GM18907 (cell line): Measurements from ENCODE around the gene ZNF407.

Source experiments
- ATAC-seq: cut with Tn5 transposase; IDR thresholded peaks from one replicate; pipeline ENCODE4 v1.9.1; 2021; ENCODE audit warnings: mild to moderate bottlenecking, moderate library complexity; ENCODE audit not compliant: unreplicated experiment

ZNF407 gene

DNA sequence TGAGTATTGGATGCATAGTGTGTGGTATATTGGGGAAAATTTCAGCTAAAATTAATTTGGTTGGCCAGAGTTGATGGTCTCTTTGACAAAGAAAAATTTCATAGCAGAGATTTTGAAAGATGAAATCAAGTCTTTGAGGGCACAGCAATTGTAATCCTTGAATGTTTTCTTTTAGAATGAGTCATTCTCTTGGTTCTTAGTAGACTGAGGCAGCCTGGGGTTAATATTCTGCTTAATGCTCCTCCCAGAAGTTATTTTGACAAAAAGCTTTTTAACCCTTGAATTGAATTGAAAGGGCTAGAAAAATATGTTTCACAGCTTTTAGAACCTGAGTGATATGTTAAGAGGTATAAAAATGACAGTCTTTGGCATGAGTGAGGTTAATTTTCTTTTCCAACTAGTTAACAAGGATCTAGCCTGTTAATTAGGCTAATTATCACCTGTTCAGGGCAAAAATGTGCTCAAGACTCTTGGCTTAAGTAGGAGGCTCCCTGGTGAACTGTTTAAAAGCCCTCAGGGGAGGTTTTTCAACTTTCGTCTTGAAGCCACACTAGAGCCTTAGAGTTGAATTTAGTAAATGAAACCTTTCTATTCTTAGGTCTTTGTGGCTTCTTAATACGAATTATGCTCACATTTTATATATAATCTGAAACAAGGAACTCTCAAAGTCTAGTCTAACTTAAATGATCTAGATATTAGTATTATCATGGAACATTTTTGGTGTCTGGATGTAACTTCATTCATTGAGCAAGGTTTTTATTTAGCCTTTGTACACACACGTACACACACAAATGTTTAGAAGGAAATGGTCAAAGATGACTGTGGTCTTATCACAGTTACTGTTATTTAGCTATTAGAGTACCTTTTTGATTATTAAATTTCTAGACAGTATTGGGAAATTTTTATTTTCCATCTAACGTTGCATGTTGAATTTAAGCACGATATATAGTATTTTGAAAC is 272.5 kb downstream of the ZNF407 start:
- peak; percentile 91 for ATAC-seq

DNA sequence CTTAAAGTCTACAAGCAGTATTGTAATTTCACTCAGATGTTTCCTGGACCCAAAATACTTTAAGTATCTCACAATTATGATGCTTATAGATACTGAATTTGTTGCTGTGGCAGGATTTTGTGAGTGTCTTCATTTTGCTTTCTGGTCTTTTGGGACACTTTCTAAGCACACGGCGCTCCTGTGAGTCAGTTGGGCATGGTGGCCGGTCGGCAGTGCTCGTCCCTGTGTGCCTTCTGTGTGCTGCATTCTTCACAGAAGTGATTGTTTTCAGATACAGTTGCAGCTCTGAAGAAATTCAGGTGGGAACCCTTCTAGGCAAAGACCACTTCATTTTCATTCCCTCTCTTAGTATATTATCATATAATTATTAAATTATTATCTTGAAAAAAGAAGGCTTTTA is 273.3 kb downstream of the ZNF407 start:
- ATAC-seq = no peak

DNA sequence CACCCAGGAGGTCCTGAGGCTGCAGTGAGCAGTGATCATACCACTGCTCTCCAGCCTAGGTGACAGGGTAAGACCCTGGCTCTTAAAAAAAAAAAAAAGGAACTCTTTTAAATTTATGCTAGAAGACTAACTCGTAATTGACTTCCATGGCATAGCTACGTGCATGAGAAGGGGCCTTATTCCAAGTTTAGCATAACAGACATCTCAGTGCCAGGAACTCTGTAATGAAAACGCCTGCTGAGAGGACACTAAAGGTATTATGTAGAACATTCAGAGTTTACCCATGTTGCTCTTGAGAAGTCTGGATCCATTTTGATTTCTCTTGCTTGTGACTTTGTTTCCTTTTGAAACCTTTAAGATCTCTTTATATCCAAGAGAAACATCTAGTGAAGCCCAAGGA is 276.0 kb downstream of the ZNF407 start:
- ATAC-seq = no peak

DNA sequence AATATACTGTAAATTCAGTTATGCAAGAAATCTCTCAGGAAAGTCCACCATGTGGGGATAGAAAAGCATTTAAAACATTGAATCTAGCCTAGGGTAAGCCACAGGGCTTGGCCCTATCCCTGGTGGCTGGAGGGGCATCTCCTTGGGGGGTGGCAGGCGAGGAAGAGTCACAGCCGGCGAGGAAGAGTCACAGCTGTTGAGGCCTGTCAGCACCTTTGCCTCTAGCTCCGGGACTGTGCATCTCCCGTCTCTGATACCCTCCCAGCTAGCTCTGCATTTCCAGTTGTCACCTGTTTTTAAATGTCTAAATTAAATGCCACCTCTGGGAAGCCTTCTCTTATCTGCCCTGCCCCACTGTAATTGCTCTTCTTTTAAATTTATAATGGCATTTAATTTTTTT is 276.7 kb downstream of the ZNF407 start:
- ATAC-seq = no peak

DNA sequence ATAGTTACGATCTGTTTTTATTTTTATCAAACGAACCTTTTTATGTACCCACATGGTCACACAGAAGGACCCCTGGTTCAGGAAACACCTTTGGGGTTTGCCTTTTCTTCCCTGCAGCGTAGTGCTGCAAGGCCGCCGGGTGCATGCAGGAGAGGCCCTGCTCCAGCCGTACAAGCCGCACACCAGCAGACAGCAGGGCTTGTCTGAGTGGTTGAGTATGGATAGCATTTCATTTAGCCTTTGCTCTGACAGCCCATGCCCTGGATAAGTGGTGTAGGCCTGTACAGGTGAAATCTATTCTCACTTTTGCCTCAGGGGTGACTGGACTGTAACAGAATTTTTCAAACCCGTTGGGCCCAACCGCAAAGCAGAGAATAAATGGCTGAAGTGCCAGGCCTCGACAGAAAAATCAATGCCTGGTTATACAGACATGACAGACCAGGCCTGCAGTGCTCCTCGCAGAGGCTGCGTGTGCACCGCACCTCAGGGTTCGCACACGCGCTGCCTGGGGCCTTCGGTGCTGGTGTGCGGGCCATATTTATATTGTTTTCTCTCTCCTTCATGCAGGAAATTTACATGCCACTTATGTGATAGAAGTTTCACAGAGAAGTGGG is 279.1 kb downstream of the ZNF407 start:
- no peak for ATAC-seq

DNA sequence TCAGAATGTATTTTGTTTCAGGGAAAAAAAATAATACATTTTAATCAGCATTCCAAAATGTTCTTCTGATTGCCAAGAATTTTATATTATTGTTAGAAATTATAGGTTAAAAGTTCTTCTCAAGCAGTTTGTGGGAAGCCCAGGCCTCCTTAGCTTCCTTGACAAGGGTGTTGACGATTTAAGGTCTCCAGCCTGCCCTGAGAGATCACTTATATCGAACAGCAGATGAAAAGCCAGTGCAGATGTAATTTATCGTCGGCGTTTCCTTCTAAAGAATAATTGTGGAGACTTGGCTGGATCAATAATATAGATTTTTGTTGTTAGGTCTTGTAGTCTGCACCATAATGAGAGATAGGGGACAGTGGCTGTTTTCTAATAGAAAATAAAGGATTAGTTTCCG is 280.6 kb downstream of the ZNF407 start:
- no peak for ATAC-seq

DNA sequence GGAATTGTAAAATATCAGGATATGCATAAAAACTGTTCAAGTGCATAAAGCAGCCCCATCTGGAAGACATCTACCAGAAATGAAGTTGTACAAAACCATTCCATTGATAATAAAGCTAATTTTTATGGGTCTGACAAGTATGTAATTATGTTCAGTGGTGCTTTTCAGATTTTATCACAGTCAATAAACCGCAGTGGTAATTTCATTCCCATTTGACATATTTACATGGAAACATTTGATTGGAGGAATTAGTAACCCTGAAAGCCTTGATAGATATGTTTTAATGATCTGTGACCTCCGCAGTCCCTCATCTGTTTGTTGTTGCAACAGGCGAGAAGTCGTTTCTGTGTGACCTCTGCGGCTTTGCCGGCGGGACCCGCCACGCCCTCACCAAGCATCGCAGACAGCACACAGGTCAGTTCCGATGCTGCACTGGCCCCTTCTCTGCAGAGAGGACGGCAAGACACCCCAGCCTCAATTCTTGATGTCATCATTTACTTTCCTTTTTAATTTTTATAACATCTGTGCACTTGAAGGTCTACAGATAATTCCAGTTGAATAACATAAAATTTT is 283.1 kb downstream of the ZNF407 start:
- no peak for ATAC-seq

DNA sequence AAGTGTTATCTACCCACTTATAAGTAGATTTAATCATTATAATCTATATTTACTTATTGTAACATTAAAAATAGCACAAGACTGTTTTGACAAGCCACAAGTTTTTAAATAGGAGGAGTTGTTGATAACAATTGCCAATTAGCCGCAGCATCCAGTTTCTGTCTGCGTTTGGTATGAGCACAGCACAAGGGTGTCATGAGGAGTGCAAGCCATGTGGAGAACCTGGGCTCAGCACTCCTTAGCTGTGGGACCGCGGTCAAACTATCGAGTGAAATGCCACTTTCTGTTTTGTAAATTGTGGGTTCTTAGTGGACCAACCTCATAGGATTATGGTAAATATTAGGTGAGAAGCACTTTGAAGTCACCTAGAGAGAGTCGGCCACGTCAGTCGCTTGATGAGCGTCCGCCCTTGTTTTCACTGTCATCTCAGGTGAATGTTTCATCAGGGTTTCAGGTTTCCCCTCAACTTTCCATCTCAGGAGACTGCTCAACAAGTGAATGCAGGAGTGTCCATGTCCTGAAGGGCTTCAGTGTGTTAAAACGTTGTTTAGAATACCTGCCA is 294.5 kb downstream of the ZNF407 start:
- ATAC-seq = no peak

DNA sequence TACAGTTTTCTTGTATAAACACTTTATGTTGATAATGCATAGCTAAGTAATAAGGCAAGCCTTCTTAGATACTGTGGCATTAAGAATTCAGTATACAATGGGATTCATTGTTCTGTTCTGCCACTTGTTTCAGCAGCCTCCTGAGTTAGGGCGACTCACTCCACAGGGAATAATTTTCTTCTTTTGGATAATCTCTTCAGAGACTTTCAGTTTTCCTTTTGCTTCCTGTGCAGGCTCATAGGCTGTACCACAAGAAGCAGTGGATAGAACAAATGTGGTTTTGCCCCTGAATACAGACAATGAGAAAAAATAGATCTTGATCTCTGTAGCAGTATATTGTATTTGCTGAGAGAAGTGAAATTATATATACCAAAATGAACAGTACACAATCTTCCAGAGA is 298.0 kb downstream of the ZNF407 start:
- no peak for ATAC-seq

DNA sequence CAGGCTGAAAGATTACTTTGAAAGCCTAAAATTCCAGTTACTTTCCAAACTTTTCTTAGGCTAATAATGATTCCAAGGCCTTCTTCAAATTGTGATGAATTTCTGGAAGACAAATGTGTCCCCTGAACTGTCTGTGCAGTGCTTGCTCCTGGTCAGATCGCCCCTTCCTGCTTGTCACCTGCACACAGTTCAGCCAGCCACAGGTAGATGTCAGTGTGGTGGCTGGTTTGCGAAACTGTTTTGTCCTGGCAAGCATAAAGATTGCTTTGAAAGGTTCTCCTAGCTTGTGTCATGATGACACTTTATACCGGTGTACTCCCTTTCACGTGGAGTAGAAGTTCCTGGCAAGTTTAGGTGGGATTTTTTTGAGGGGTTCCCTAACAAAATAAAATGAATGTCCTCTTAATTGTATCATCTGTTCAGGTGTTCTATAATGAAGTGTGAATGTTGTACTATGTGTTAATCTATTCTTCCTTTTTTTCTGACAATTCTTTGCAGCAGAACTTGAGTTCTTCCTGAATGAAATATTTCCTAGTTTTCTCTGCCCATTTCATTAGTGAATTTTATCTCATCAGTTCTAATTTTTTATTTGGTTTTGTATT is 298.8 kb downstream of the ZNF407 start:
- ATAC-seq = peak; percentile 90

DNA sequence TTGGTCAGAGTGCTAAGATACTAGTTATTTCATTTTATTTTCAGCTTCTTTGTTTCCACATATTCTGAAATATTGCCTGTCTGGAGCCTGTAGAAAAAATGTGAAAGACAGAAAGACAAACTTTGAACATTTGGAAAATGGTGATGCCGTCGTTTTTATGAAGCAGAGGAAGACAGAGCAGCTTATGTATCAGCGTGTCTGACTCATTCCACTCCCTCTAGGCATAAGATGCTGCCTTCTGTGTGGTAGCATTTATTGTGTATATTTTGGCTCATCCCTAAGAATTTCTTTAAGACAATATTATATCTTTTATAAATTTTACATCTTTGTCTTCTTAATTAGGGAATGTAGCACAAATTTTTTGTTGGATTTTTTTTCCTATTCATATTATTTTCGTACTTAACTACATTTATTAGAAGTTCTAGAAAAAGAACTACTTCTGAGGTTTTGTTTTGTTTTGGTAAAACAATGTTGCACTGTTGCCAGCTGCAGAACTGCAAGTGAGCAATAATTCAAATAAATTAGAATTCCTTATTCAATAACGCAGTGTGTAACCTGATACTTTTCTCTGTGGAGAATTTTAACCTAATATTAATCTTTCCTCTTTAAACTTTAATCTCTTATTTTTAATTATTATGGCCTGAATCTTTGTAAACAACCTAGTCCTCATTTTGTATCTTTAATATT is 300.4 kb downstream of the ZNF407 start:
- no peak for ATAC-seq

DNA sequence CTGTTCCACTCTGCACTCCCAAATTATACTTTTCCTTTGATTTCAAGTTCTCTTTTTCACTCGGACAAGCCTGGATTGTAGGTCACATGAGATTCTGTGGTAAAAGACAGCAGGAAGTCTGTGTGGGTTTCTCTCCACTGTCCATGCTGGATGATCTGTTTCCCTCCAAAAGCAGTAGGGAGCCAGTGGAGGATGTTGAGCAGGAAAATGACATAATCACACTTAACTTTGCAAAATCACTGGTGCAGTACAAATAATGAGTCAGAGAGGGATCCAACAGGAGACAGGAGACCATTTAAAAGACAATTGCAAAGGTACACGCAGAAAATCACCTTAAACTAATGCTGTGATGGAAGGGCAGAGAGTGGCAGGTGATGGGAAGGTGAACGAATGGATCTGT is 301.3 kb downstream of the ZNF407 start:
- no peak for ATAC-seq

DNA sequence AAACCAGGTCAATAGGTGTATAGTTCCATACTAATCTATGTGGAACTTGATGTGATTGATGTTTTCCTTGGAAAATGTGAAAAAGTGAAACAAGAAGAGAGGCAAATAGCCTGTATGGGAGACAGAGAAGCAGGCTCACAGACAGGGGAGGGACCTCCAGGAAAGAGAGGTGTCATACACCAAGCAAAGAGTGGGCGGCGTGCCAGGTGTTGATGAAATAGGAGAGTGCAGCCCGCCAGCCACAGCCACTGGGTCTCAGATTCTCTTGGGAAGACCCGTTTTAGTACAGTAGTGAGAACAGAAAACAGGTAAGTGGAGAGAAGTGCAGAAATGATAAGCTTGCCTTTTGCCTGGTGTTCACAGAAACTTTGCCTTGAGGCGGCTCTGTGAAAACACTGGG is 301.9 kb downstream of the ZNF407 start:
- no peak for ATAC-seq

DNA sequence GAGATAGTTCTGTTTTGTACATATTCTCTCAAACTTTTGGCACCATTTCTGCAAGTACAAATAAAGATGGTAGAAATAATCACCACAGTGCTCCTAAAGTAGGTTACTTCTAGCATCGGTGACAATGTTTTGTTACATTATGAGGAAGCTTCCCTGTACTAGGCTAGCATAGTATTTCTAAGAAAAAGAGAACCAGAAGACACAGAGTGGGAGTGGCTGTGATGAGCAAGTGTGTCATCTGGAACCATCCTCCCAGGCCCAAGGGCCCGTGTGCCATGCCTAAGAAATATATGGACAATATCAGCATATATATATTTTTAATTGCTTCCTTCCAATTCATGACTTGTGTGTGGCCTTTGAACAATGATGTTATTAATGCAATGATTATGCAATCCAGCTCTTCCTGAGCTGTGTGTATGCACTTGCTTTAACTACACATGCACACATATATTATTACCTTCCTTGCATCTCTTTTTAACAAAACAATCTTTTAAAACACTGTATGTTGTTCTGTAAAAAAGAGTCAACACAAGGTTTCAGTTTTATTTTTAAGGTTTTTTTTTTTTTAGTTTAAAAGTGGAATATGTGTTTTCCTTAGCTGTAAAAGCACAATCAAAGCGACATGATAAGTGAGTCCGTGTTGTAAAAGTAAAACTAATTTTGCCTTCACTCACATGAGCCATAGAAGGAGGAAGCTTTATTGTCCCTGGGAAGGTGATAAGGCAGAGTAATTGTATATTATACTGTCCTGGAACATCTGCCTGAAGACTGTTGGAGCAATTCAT is 303.9 kb downstream of the ZNF407 start:
- no peak for ATAC-seq

DNA sequence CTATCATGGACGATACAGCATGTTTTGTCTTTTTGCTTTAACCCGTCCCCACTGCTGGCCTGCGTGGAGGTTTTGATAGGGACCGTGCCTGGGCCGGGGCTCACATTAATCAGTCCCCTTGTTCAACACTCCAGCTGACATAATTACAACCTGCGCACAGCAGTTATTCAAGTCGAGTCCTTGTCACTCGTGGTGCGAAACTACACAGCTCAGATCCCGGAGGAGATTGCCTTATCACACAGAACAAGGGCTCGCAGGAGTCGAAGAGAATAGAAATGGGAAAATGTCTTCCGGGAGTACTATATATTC is 304.4 kb downstream of the ZNF407 start:
- no peak for ATAC-seq

DNA sequence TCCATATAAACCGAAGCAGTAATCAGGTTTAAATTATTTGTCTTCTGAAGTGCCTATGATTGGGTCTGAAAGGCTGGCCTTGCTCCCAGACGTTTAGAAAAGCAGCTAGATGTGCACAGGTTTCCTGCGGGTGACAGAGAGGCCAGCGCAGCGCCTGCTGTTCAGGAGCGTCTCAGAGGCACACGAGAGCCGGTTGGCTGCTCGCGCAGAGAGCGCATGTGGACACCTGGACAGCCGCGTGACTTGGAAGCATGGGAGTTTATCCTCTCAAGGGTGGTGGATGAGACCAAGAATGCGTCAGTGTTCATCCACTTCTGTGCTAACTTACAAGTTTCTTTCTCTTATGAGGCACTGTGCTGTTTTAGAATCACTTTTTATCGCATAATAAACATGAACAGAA is 307.6 kb downstream of the ZNF407 start:
- ATAC-seq = no peak

DNA sequence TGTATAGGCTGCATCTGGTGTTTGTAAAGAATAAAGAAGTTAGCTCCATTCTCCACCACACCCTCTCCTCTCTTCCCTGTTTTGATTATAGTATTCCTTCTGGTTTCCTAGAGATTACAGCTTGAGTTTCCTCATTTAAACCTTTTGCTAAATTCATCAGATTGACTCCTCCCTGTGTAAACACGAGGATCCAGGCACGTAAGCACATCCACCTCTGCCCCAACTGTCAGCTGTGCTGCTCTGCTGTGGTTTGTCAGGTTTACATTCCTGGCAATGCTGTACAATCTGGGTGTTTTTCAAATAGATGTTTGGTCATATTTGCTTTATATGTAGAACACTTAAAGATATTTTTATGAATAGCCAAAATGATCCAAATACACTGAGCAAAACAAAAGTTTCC is 308.5 kb downstream of the ZNF407 start:
- ATAC-seq = no peak

DNA sequence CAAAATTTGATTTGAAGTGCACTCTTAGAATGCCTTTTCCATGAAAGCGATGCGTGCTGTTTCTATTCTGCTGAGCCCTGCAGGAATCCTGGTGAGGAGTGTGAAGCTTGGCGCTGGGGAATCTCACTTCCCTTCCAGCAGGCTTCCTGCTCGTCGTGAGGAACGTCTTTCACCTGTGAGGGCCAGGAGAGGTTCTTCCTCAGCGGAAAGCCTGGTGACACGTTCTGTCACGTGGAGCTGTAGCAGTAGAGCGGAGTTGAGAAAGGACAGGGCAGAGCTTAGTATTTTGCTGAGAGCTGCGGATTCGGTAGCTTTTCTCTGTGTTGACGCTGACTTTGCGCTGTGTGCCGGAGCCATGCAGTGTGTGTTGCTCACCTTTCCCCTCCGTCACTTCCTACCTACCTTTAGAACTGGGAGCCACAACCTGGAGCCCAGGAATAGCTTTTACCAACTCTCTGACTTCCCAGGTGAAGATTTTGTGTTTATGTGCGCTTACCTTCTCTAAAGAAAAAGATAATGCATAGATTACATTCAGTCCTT is 316.5 kb downstream of the ZNF407 start:
- no peak for ATAC-seq

DNA sequence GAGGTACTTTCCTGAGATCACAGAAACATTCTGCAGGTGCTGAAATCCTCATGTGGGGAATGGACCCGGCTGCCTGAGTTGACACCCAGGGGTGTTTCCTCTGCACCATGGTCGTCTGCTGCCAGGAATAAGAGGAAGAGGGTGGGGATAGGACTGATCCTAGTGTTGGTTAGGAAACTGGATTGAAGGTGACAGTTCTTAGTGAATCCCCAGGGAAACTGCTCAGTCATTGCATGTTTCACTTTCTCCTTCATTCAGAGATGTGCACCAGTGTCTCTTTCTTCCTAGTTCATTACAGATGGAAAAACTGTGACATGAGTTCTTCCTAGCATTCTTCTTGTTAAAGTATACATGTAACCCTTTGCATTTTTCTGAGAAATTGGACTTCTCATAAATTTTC is 317.0 kb downstream of the ZNF407 start:
- ATAC-seq = no peak
